ENCODE results near the gene MTG2.

MTG2 gene

GRCh38 chr20:62162765-62163484 lies 19.9 kb upstream of the MTG2 start:
- no peak for DNase-seq (ENCODE audit: low spot score)

- DNase-seq (ENCODE audit: low spot score), result no peak
Measured at GRCh38 chr20:62163485-62163865, 19.4 kb upstream of the MTG2 start.

GRCh38 chr20:62163986-62164762 lies 18.7 kb upstream of the MTG2 start:
- DNase-seq (ENCODE audit: low spot score), result no peak

- DNase-seq (ENCODE audit: low spot score), result no peak
Measured at GRCh38 chr20:62164879-62165761, 17.7 kb upstream of the MTG2 start.

- DNase-seq (ENCODE audit: low spot score), result no peak
Measured at GRCh38 chr20:62165762-62166399, 16.9 kb upstream of the MTG2 start.

GRCh38 chr20:62167474-62167873 lies 15.4 kb upstream of the MTG2 start:
- no peak for DNase-seq (ENCODE audit: low spot score)

- no peak for DNase-seq (ENCODE audit: low spot score)
Measured at GRCh38 chr20:62168061-62168460, 14.8 kb upstream of the MTG2 start.

GRCh38 chr20:62168890-62169435 lies 13.9 kb upstream of the MTG2 start:
- no peak for DNase-seq (ENCODE audit: low spot score)

- DNase-seq (ENCODE audit: low spot score), result no peak
Measured at GRCh38 chr20:62170536-62170935, 12.3 kb upstream of the MTG2 start.

GRCh38 chr20:62171245-62171644 lies 11.6 kb upstream of the MTG2 start:
- no peak for DNase-seq (ENCODE audit: low spot score)

- DNase-seq (ENCODE audit: low spot score), result no peak
Measured at GRCh38 chr20:62172666-62173065, 10.2 kb upstream of the MTG2 start.

GRCh38 chr20:62174021-62174804 lies 8.6 kb upstream of the MTG2 start:
- no peak for DNase-seq (ENCODE audit: low spot score)

GRCh38 chr20:62174870-62175624 lies 7.8 kb upstream of the MTG2 start:
- DNase-seq (ENCODE audit: low spot score), result no peak

- DNase-seq (ENCODE audit: low spot score), result no peak
Measured at GRCh38 chr20:62175711-62176110, 7.1 kb upstream of the MTG2 start.

- DNase-seq (ENCODE audit: low spot score), result no peak
Measured at GRCh38 chr20:62176866-62177265, 6.0 kb upstream of the MTG2 start.

GRCh38 chr20:62177307-62177706 lies 5.5 kb upstream of the MTG2 start:
- DNase-seq (ENCODE audit: low spot score), result no peak

- no peak for DNase-seq (ENCODE audit: low spot score)
Measured at GRCh38 chr20:62178316-62179161, 4.3 kb upstream of the MTG2 start.

GRCh38 chr20:62179162-62179504 lies 3.7 kb upstream of the MTG2 start:
- no peak for DNase-seq (ENCODE audit: low spot score)

- no peak for DNase-seq (ENCODE audit: low spot score)
Measured at GRCh38 chr20:62181808-62182207, 1.0 kb upstream of the MTG2 start.

All from hematopoietic multipotent progenitor cell treated with erythropoietin and hydrocortisone succinate and interleukin-3 and kit ligand, for 17 days (in vitro differentiated cells).